Measurements from ENCODE around the gene U2AF2.

U2AF2 gene

GRCh38 chr19:55693336-55693974 lies 38.6 kb downstream of the U2AF2 start:
- H3K9me3 ChIP-seq (ENCODE audit: control insufficient read depth, insufficient read depth, low read depth, low read length) = no peaks in the 10 kb centered on the region
- ChIA-PET POLR2A (interaction anchor here (0.6 to 0.7 kb wide), 2 partner anchors 217 to 1143 kb away, joined by 6 to 9 read pairs; no protein-coding TSS in a partner anchor), CTCF (interaction anchor here (1.0 to 1.1 kb wide), 2 partner anchors 51 to 62 kb away, joined by 3 to 4 read pairs; no protein-coding TSS in a partner anchor)
- peaks cover 6 to 93% of the 10 kb centered on the region in 2 experiments for H3K36me3 ChIP-seq (ENCODE audit: control insufficient read depth in 2 of 2, insufficient read depth in 1 of 2, low read length in 2 of 2)
- TF ChIP-seq ZNF518A (tag by site-specific recombination; conservative IDR thresholded peaks at IDR 0.05; ENCODE audit: low read depth) (no peak), ZNF473 (tag by site-specific recombination; IDR thresholded peaks at IDR 0.05) (no peak), KLF8 (tag by site-specific recombination; IDR thresholded peaks at IDR 0.05) (no peak), ZNF341 (tag by site-specific recombination; IDR thresholded peaks at IDR 0.05; ENCODE audit: low read depth) (no peak), ZNF404 (tag by site-specific recombination; IDR thresholded peaks at IDR 0.05) (no peak), ZNF837 (tag by site-specific recombination; IDR thresholded peaks at IDR 0.05) (no peak), ZNF280D (tag by site-specific recombination; IDR thresholded peaks at IDR 0.05) (no peak), ZNF423 (tag by site-specific recombination; IDR thresholded peaks at IDR 0.05) (no peak), ZNF169 (tag by site-specific recombination; IDR thresholded peaks at IDR 0.05) (no peak), ZIC2 (tag by site-specific recombination; IDR thresholded peaks at IDR 0.05) (no peak), ZFP3 (tag by site-specific recombination; IDR thresholded peaks at IDR 0.05; ENCODE audit: low read depth) (no peak), IKZF3 (tag by site-specific recombination; IDR thresholded peaks at IDR 0.05) (no peak), ZNF544 (tag by site-specific recombination; IDR thresholded peaks at IDR 0.05) (no peak), ZNF133 (tag by site-specific recombination; IDR thresholded peaks at IDR 0.05) (no peak), ZNF621 (tag by site-specific recombination; IDR thresholded peaks at IDR 0.05) (no peak), SP7 (tag by site-specific recombination; IDR thresholded peaks at IDR 0.05) (no peak), GFI1B (tag by site-specific recombination; IDR thresholded peaks at IDR 0.05) (no peak), SCRT2 (tag by site-specific recombination; IDR thresholded peaks at IDR 0.05) (no peak)
- TF ChIP-seq, protein P1, sequence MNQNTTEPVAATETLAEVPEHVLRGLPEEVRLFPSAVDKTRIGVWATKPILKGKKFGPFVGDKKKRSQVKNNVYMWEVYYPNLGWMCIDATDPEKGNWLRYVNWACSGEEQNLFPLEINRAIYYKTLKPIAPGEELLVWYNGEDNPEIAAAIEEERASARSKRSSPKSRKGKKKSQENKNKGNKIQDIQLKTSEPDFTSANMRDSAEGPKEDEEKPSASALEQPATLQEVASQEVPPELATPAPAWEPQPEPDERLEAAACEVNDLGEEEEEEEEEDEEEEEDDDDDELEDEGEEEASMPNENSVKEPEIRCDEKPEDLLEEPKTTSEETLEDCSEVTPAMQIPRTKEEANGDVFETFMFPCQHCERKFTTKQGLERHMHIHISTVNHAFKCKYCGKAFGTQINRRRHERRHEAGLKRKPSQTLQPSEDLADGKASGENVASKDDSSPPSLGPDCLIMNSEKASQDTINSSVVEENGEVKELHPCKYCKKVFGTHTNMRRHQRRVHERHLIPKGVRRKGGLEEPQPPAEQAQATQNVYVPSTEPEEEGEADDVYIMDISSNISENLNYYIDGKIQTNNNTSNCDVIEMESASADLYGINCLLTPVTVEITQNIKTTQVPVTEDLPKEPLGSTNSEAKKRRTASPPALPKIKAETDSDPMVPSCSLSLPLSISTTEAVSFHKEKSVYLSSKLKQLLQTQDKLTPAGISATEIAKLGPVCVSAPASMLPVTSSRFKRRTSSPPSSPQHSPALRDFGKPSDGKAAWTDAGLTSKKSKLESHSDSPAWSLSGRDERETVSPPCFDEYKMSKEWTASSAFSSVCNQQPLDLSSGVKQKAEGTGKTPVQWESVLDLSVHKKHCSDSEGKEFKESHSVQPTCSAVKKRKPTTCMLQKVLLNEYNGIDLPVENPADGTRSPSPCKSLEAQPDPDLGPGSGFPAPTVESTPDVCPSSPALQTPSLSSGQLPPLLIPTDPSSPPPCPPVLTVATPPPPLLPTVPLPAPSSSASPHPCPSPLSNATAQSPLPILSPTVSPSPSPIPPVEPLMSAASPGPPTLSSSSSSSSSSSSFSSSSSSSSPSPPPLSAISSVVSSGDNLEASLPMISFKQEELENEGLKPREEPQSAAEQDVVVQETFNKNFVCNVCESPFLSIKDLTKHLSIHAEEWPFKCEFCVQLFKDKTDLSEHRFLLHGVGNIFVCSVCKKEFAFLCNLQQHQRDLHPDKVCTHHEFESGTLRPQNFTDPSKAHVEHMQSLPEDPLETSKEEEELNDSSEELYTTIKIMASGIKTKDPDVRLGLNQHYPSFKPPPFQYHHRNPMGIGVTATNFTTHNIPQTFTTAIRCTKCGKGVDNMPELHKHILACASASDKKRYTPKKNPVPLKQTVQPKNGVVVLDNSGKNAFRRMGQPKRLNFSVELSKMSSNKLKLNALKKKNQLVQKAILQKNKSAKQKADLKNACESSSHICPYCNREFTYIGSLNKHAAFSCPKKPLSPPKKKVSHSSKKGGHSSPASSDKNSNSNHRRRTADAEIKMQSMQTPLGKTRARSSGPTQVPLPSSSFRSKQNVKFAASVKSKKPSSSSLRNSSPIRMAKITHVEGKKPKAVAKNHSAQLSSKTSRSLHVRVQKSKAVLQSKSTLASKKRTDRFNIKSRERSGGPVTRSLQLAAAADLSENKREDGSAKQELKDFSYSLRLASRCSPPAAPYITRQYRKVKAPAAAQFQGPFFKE (tag by site-specific recombination; IDR thresholded peaks at IDR 0.05; ENCODE audit: borderline replicate concordance) = no peak
- TF ChIP-seq, protein P2, sequence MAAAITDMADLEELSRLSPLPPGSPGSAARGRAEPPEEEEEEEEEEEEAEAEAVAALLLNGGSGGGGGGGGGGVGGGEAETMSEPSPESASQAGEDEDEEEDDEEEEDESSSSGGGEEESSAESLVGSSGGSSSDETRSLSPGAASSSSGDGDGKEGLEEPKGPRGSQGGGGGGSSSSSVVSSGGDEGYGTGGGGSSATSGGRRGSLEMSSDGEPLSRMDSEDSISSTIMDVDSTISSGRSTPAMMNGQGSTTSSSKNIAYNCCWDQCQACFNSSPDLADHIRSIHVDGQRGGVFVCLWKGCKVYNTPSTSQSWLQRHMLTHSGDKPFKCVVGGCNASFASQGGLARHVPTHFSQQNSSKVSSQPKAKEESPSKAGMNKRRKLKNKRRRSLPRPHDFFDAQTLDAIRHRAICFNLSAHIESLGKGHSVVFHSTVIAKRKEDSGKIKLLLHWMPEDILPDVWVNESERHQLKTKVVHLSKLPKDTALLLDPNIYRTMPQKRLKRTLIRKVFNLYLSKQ (tag by site-specific recombination; IDR thresholded peaks at IDR 0.05; ENCODE audit: borderline replicate concordance) = no peak
- H3K4me3 ChIP-seq (ENCODE audit: low read depth, low read length) = no peak overlapping the region
- no peak overlapping the region for H3K27ac ChIP-seq (ENCODE audit: extremely low read depth, low read depth, low read length)
- no peaks in the 10 kb centered on the region for H3K4me1 ChIP-seq (ENCODE audit: control insufficient read depth, insufficient read depth, low read length)

Data from HEK293 (cell line).